HK-2 (cell line): ENCODE data around the gene FOXL3.
"Not testable (repeated sequence)": the region's sequence is repeated elsewhere in the genome, so short reads cannot be mapped to it uniquely, and the experiment has no call there.

Source experiments
- DNase-seq: peaks from one replicate; pipeline ENCODE4 v3.0.0-alpha.2; 2018; ENCODE audit not compliant: unreplicated experiment

FOXL3 gene

DNA sequence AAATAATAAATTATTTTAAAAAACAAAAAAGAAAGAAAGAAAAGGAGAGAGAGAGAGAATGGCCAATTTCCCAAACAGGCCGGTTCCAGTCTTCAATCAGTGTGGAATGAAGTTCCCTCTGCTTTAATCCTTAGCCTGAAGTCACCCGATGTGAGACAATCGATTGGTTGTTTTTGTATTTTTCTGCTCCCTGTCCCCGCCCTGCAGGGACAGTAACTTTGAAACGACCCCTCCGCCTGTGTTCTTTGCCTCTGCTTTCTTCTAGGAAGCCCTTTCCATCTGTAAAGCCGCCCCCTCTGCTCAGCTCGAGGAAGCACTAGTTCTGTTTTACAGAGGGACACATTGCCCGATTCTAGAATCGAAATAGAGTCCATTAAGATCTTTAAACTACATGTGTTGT is 33.4 kb downstream of the FOXL3 start:
- DNase-seq, result no peak

DNA sequence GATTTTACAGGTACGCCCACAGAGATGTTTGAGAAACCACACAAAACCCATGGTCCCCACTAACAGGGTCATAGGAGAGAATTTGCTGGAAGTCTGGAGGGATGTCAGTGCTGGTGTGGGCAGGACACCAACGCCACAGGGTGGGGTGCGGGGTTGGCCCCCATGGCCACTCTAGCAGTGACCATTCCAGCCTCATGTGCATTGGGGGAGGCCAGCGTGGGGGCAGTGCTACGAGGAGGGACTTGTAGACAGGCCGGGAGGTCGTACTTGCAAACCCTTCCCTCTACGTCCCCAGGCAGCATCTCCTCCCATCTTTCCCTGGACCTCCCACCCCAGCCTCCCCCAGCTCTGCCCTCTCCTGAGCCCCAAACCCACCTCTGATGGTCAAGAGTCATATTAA is 34.0 kb downstream of the FOXL3 start:
- no peak for DNase-seq

DNA sequence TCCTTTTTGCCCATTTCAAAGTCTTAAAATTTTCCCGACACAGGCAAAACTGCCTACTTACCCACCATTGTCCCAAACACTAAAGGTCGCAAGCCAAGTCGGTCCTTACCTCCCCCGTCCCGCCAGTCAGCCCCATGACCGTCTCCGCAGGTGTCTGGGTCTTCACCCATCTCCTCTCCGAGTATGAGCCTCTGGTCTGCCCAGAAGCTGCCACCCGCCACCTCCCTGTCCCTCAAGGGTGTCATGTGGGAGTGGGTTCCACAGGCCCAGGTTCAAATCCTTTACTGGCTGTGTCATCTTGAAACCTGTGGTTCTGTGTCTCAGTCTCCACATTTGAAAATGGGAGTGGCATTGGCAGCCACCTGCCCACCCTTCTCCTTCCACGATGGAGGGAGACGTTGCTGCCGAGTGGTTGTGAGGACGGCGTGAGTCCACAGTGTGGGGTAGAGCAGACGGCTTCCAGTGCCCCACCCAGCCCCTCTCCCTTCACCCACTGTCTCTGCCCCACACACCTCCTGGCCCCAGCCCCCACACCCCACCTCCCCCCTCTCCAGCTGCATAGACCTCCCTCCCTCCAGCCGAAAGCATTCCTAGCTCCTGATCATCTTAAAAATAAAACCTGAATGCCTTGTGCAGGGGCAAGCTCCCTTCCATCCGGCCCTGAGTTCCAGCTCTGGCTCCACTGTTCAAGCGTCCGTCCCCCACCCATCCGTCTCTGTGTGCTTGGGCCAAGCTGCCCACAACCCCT is 35.3 kb downstream of the FOXL3 start:
- DNase-seq, result no peak

DNA sequence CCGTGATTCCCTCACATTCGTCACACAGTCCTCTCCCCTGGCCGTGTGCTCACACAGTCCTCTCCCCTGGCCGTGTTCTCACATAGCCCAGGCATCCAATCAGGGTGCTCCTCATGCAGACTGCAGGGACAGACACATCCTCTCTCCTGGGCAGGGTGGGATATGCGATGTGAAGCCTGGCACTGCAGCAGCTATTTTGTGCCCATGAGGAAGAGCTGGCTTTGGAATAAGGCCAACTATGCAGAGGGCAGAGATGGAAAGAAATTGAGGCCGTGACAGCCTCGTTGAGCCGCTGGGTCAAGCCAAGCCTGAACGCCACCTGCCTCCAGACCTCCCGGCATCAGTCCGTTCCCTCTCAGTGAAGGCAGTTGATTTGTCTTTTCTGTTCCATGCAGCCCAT is 35.8 kb downstream of the FOXL3 start:
- DNase-seq, result no peak

DNA sequence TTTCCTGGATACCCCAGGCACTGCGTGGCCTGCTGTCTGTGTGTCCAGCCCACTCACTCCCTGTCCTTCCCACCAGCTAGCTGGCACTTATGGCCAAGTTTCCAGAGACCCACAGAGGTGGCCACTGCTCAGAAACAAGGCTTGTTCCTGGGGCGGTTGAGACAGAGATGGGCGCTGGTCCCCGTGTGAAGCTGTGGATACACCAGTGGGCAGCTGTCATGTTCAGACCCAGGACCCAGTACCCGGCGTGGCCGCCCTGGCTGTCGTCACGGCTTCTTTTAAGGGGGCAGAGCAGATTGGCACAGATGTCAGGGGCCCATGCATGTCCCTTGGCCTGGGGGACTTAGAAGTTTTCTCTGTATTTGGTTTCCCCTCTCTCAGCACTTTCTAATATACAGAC is 36.3 kb downstream of the FOXL3 start:
- DNase-seq, result no peak

DNA sequence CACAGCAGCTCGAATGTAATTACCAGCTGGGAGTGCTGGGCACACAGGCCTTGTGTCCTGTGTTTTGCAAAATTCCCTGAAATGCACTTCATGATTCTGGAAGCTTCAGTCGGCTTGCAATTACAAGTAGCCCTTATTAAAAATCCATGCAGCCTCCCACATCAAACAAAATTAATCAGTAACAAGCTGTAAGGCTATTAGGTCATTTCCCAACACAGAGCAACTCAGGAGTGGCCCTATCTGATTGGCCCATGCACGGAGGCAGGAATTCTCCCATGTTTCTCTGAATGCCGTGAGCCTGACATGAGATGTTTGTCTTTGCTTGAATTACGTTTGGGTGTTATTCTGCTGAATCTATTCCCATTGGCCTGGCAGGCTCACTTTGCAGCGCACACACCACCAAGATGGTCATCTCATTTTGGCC is 36.9 kb downstream of the FOXL3 start:
- peak; percentile 44 for DNase-seq

DNA sequence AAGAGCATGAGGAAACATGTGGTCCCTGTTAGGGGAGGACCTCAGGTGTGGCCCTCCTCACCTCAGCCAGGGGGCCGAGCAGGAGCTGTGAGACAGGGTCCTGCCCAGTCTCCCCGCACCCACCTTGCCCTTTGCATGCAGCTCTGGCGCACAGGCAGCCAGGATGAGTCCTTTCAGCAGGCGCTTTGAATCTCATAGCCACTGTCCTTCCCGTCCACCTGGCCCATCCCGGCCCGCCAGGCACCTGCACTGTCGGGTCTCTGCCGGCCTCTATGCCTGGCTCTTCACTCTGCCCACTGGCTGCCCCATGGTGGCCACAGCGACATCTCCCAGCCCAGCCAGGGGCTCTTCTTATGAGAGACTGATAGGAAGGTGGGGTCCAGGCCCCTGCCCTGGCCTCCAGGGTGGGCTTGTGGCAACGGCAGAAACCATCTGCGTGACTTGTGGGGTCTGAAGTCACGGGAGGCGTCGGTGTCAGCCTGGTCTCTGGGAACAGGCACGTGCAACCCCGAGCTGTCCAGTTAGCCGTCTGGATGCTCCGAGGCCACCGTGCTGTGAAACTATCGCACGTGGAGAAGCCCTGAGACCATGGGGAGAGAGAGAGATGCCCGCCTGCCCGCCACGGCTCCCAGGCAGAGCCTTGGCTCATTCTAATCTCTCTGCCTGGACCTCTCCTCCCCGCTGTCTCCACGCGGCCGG is 37.4 kb downstream of the FOXL3 start:
- DNase-seq, result no peak

DNA sequence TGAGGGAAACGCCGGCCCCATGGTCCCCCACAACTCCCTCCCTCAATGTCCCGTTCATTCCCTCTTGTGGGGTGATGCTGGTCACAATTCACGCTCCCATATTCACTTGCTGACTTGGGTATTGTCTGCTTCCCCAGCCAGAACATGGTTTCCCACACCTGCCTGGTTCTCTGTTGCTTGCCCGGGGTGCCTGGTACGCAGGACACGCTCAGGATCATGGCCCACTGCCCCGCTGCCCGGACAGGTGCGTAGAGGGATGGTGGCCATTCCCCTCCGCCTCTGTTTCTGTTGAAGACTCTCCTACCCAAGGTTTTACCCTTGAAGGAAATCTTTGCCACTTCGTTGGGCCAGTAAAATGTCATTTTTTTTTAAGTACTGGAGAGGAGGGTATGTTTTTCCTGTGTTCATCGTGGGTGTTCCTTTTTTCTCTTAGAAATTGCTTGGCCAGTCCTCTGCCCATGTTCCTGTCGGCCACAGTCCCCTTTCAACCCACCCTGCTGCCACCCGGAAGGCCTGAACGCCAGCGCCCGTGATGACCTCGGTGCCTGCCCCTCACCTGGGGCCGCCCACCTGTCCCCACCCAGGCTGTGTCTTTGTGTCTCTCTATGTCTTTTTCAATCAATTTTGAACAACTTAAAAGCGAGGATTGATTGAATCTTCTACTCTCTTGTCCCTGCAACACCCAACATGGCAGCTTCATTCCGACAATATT is 38.2 kb downstream of the FOXL3 start:
- no peak for DNase-seq

DNA sequence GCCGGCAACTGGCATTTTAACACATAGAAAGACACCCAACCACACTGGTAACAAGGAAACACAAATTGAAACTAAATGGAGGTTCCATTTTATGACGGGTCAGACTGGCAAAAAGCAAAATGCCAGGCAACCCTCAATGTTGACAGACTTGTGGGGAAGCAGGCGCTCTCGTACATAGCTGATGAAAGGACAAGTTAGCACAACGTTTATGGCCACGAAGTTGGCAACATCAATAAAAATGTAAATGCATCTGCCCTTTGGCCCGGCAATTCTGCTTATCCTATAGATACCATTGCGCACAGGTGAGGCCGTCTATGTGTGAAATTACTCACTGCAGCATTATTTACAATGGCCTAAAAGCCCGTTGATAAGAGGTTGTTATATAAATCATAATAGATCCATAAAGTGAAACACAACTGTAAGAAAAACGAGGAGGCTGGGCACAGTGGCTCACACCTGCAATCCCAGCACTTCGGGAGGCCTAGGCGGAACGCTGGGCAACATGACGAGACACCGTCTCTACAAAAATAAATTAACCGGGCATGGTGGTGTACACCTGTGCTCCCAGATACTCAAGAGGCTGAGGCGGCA is 39.8 kb downstream of the FOXL3 start:
- no peak for DNase-seq

DNA sequence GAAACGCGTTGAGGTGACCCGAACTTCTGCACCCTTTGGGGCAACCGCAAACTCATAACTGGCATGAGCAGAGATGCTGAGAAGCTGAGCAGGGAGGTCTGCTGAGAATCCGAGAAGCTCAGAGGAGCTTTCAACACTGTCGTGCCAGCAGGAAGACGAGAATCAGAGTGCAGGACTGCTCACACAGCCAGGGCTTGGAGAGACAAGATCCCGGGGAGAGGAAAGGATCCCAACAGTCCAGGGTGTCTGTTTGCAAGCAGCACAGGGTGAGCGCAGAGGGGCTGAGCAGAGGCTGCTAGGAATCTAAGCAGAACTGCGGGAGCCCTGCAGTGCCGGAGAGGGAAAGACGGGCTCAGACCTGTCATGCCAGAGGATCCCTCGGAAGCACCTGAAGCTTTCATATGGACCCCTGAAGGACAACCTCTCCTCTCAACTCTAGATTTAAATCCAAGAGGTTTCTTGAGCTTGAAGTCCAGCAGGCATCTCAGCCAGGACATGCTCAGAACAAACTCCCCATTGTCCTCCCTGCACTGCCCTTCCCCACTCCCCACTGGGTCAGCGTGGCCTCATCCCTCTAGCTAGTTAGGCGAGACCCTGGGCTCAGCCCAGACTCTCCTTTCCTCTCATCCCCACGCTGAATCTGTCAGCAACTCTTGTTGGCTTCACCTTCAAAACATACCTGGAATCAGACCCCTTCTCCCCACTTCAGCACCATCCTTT is 40.7 kb downstream of the FOXL3 start:
- DNase-seq, result no peak

DNA sequence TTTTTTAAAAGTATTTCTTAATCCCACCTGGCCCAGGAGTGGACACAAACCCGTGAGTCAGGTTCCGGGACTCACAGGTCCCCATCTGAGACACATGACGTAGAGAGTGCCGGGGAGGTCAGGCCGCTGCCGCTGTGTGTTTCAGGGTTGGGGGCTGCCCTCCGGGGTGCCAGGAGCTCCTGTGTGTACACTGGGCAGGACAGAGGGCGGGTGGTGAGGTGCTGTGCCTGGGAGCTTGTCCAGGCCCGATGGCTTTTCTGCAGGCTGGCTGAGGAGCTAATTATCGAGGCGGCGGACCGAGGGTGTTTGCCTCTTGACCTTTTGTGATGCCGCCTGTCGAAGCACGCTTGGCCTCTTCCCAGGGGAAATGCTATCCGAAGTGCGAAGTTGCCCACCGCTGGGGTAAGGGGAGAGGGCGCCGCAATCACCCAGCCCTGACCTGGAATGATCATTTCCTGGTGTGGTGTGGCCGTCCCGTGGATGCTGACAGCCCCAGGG is 42.1 kb downstream of the FOXL3 start:
- no peak for DNase-seq

DNA sequence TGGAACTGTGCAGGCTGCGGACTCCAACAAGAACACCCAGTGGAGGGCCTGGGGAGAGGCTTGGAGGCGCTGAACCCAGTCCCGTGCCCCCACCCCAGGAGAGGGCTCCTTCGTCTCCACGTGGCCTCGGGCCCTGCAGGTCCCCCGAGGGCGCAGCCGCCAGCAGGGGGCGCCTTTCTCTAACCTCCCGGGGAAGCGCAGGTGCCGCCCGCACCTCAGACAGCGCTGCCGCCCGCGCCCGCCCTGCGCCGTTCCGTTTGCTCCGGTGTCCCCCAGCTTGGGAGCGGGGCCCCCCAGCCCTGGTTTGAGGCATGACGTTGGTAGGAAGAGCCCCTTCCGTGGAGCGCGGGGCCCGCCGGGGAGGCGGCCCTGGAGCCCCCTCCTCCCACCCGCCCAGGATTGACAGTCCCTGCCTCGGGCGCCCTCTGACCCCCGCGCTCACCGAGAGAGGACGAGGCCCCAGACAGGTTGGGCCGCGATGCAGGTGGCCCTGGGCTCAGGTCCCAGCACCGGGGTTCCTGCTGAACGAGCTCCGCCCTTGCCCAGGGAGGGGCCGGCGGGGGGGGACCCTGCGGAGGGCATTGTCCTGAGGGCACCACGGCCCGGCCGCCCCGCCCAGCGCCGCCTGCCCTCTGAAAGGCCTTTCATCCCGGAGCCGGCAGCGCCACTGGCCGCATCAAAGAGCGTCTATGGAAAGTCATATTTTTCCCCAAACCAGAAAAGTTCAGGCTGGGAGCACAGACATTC is 42.8 kb downstream of the FOXL3 start:
- peak; percentile 84 for DNase-seq

DNA sequence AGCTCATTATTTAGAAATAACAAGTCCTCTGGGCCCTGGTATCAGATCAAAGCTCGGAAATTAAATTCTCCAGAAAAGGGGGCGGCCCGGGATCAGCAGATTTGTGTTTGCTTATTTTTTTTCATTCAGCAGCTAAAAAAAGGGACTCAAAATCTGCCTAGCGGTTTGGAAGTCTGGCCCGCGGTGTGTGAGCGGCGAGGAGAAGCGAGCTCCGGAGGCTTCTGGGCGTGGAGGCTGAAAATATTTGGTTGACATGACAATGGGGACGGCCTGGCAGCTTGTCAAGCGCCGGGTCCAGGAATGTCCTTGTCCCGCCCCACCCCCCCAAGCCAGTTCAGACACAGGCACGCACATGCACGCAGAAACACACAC is 43.4 kb downstream of the FOXL3 start:
- no peak for DNase-seq

DNA sequence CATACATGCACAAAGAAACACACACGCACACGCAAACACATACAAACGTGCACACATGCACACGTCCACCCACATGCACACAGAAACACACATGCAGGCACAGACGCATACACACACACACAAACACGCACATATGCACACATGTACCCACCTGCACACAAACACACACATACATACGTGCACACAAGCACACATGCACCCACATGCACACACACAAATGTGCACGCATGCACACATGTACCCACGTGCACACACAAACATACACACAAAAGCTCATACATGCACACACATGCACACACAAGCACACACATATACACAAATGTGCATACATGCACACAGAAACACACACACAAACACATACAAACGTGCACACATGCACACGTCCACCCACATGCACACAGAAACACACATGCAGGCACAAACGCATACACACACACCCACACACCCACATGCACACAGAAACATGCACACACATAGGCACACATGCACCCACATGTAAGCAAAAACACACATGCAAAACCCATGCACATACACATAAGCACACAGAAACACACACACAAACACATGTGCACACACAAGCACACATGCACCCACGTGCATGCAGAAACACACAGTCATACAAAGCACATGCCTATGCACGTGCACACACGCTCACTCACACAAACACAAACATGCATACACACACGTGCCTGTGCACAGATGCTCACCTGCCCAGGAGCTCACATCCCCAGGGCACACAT is 44.8 kb downstream of the FOXL3 start:
- DNase-seq, result no peak

DNA sequence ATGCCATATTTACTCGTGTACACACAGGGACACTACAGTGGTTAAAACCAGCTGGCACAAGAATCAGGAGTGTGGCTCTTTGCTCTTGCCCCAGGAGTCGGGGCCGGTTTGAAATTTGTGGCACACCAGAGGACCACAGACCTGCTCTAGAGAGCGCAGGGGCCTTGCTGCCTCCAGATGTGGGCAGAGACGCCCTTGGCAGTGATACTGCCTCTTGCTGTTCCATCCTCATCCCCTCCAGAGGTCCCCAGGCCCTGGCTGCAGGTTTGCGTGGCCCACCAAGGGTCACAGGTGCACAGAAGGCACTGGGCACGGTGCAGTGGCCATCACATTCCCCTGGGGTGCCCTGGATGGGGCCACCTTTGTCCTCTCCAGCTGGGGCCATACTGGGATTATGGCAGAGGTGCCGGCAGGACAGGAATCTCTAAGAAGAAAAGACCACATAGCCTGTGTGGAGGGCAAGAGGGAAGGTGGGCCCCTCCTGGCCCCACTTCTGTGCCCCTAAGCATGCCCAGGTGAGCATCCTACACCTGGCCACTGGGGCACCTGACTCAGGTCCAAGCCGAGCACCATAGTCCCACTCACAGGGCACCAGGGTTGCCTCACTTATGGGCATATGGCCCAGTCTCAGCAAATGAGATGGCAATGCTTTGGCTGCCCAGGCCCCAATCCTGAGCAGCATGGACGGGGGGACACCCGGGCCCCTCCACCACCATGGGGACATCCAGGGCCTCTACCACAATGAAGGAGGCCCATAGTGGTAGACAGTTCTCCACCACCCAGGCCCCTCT is 45.6 kb downstream of the FOXL3 start:
- no peak for DNase-seq

DNA sequence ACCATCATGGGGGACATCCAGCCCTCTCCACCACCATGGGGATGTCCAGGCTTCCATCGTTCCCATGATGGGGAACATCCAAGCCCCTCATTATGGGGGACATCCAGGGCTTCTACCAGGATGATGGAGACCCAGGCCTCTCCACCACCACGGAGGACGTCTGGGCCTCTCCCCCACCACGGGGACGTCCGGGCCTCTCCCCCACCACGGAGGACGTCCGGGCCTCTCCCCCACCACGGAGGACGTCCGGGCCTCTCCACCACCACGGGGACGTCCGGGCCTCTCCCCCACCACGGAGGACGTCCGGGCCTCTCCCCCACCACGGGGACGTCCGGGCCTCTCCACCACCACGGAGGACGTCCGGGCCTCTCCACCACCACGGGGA is 46.2 kb downstream of the FOXL3 start:
- not testable (repeated sequence) for DNase-seq

DNA sequence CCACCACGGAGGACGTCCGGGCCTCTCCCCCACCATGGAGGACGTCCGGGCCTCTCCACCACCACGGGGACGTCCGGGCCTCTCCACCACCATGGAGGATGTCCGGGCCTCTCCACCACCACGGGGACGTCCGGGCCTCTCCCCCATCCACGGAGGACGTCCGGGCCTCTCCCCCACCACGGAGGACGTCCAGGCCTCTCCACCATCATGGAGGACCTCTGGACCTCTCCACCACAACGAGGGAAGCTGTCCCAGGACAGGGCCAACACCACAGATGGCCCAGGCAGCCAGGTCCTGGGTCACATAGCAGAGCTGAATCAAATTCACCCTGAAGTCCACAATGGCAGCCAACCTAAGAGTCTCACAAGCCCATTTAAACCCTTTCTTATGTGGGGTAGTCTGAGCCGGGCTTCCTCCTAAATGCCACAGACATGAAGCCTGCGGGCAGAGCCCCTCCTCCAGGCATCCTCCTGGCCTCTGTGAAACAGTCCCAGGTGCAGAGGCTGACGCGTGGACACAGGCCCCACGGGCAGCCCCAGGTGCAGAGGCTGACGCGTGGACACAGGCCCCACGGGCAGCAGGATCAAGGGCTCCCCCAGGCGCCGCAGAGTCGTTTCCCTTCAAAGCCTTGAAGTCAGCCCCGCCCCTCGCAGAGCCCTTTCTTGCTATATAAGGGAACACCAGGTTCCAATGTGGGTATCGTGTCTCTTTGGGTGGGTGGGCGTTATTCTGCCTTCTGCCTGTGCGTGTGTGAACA is 47.0 kb downstream of the FOXL3 start:
- no peak for DNase-seq

DNA sequence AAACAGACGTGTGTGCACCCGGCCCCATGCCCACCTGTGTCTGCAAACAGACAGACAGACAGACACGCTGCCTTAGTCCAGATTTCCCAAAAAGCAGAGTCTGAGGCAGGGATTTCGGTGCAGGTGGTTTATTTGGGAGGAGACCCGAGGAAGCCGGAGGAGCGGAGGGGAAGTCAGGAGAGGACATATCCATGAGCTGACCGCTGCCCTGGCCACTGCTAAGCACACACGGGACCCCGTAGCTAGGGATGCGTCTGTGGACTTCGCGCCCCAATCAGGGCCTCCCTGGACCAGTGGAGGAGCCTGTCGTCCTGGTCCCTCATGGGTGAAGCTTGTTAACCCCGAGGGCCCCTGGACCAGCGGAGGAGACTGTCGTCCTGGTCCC is 47.6 kb downstream of the FOXL3 start:
- DNase-seq, result no peak
